H1 (cell line): ENCODE results near the gene ITGA4. TPM values are rescaled to one million over a fixed set of nuclear protein-coding genes. Genes with fewer than 3 reads are reported as not detected.

Source experiments
- ASH2L ChIP-seq: fragments of 200-600, 300-600 bp; sonication (generic); IDR thresholded peaks from one replicate; pipeline ENCODE4 v1.7.1; 2017; ENCODE audit warnings: low read length
- BRCA1 ChIP-seq: IDR thresholded peaks from 2 replicates; pipeline ENCODE4 v1.6.1; 2012; ENCODE audit warnings: low read depth, low read length, improper control_type of control experiment
- CHD7 ChIP-seq: fragments of 300-600 bp; sonication (generic); IDR thresholded peaks from 2 replicates; pipeline ENCODE4 v1.7.1; 2012; ENCODE audit warnings: low read length, moderate library complexity, mild to moderate bottlenecking, inconsistent platforms; ENCODE audit not compliant: insufficient replicate concordance
- polyA plus RNA-seq, 7 experiments: library from polyadenylated mRNA; depleted of rRNA in 3 of 7; stranded (reverse) in 5 of 7; unstranded in 2 of 7; fragments of >200 nt in 5 of 7; fragments of 200-250 nt in 2 of 7; gene quantifications; 1 replicate in 5 of 7; 2 replicates in 1 of 7; 4 replicates in 1 of 7; pipeline versions ENCODE4 v1.2.1 to v1.2.3, GENCODE V29; 2011 to 2013; ENCODE audit warnings: missing spikeins in 2 of 7, mixed read lengths in 2 of 7
- total RNA-seq: library from RNA; stranded (reverse); fragmentation: NEBNext Ultra II Directional; extraction: Animal tissue kit (Norgen Biotek cat#: 25700); gene quantifications from 2 replicates; pipeline ENCODE4 v1.2.1, GENCODE V29; 2021

Gene ITGA4
- total and polyA plus RNA-seq, 2 of the 8 experiments (the other 6 are each of a cell fraction or from before 2014, with no cell fraction given), result 0.60 to 2.1 TPM

GRCh38 chr2:181546086-181546485, 88.9 kb downstream of the ITGA4 start (continued):
- no peak for TF ChIP-seq CHD7
- no peak for TF ChIP-seq BRCA1
- no peak for TF ChIP-seq ASH2L
- TF ChIP-seq, all 59 proteins: peak for 0
